HCT116 (cell line): Measurements from ENCODE around the gene ZSCAN1. TPM values are rescaled to one million over a fixed set of nuclear protein-coding genes. Genes with fewer than 3 reads are reported as not detected.

Source experiments
- ATAC-seq: fragments of 200-7000 bp; cut with Tn5 transposase; 2 replicates; pipeline ENCODE4 v1.9.1; 2020; ENCODE audit warnings: mild to moderate bottlenecking, moderate library complexity
- BruUV-seq: library from RNA; stranded (reverse); fragments of 400-500 nt; replicated peaks from 2 replicates; lab custom pipeline; 2021; lab: Mats Ljungman, UMichigan
- CTCF ChIA-PET: fragments of 300-600 bp; sonication (Branson Sonifier 250); formaldehyde crosslinking; loops from one replicate; lab custom pipeline; 2021; ENCODE audit warnings: antibody characterized with exemption; lab: Charles Lee
- POLR2A ChIA-PET: fragments of 300-600, 350-600 bp; sonication (Branson Sonifier 250); formaldehyde crosslinking; loops from one replicate; lab custom pipeline; 2021; ENCODE audit warnings: antibody characterized with exemption; lab: Charles Lee
- RAD21 ChIA-PET, 2 experiments: fragments of 300-600 bp; sonication (Branson Sonifier 250); formaldehyde crosslinking; loops; one replicate each; lab custom pipeline; 2023; ENCODE audit warnings: low total read pairs in 2 of 2; ENCODE audit not compliant: uncharacterized antibody in 2 of 2, unreplicated experiment in 2 of 2, low non-redundant PET in 1 of 2; lab: Charles Lee
- DNase-seq: peaks from one replicate; pipeline ENCODE4 v3.0.0-alpha.2; 2010; ENCODE audit warnings: low read depth, low spot score
- H2AFZ ChIP-seq: fragments of 200-600 bp; shearing (Covaris generic), sonication (generic); 2 replicates; pipeline ENCODE4 v1.6.1; 2017; ENCODE audit warnings: low read depth, mixed run types, mixed read lengths, antibody characterized with exemption, low read length; ENCODE audit not compliant: poor library complexity, severe bottlenecking
- H3K27ac ChIP-seq: 2 replicates; pipeline ENCODE4 v1.5.1; 2012; ENCODE audit warnings: low read depth, low read length
- H3K27me3 ChIP-seq: fragments of 200-600 bp; sonication (generic); 2 replicates; pipeline ENCODE4 v1.6.1; 2016; ENCODE audit warnings: mixed run types, low read length, mixed read lengths; ENCODE audit not compliant: insufficient read depth
- H3K36me3 ChIP-seq, 2 experiments: fragments of 200-500 bp in 1 of 2; fragments of 200-600 bp in 1 of 2; sonication (Bioruptor generic) in 1 of 2; sonication (generic) in 1 of 2; 2 replicates each; pipeline versions ENCODE4 v1.5.1 to v1.6.1; 2014 to 2016; ENCODE audit warnings: low read length in 2 of 2, inconsistent platforms in 1 of 2, mixed read lengths in 1 of 2, mixed run types in 1 of 2; ENCODE audit not compliant: insufficient read depth in 2 of 2, control insufficient read depth in 1 of 2
- H3K4me1 ChIP-seq, 2 experiments: fragments of 200-600 bp in 1 of 2; sonication (generic) in 1 of 2; 2 replicates each; pipeline versions ENCODE4 v1.5.1 to v1.6.1; 2012 to 2017; ENCODE audit warnings: low read length in 2 of 2, inconsistent platforms in 1 of 2, mild to moderate bottlenecking in 1 of 2, mixed read lengths in 1 of 2, mixed run types in 1 of 2, moderate library complexity in 1 of 2; ENCODE audit not compliant: insufficient read depth in 2 of 2, control insufficient read depth in 1 of 2
- H3K4me2 ChIP-seq: fragments of 200-600 bp; sonication (generic); 2 replicates; pipeline ENCODE4 v1.6.1; 2017; ENCODE audit warnings: mixed run types, low read length, mixed read lengths
- H3K4me3 ChIP-seq, 2 experiments: fragments of 200-600 bp in 1 of 2; sonication (generic) in 1 of 2; replicated peaks in 1 of 2; 2 replicates each; pipeline ENCODE4 v1.5.1; 2011 to 2016; ENCODE audit warnings: low read length in 2 of 2, control low read depth in 1 of 2, low read depth in 1 of 2, mild to moderate bottlenecking in 1 of 2, mixed read lengths in 1 of 2, mixed run types in 1 of 2
- H3K79me2 ChIP-seq: fragments of 200-600 bp; sonication (generic); 2 replicates; pipeline ENCODE4 v1.6.1; 2017; ENCODE audit warnings: mild to moderate bottlenecking, mixed run types, low read length, moderate library complexity, mixed read lengths; ENCODE audit not compliant: insufficient read depth
- H3K9ac ChIP-seq: fragments of 200-600 bp; sonication (generic); 2 replicates; pipeline ENCODE4 v1.6.1; 2016; ENCODE audit warnings: low read length, mixed read lengths
- H3K9me2 ChIP-seq: fragments of 200-600 bp; sonication (generic), shearing (Covaris generic); 2 replicates; pipeline ENCODE4 v1.6.1; 2017; ENCODE audit warnings: mixed run types, mild to moderate bottlenecking, moderate library complexity; ENCODE audit not compliant: insufficient read depth
- H3K9me3 ChIP-seq, 2 experiments: fragments of 200-500 bp in 1 of 2; fragments of 200-600 bp in 1 of 2; sonication (Bioruptor generic) in 1 of 2; sonication (generic) in 1 of 2; 2 replicates each; pipeline ENCODE4 v1.6.1; 2014 to 2017; ENCODE audit warnings: low read length in 2 of 2, mixed read lengths in 2 of 2, inconsistent platforms in 1 of 2, low read depth in 1 of 2, mild to moderate bottlenecking in 1 of 2, mixed run types in 1 of 2, moderate library complexity in 1 of 2; ENCODE audit not compliant: control insufficient read depth in 1 of 2, insufficient read depth in 1 of 2
- H4K20me1 ChIP-seq: fragments of 200-600 bp; sonication (generic), shearing (Covaris generic); 2 replicates; pipeline ENCODE4 v1.6.1; 2017; ENCODE audit warnings: mixed run types, mild to moderate bottlenecking, moderate library complexity; ENCODE audit not compliant: insufficient read depth
- CBX3 ChIP-seq: IDR thresholded peaks from 2 replicates; pipeline ENCODE4 v1.6.1; 2012; ENCODE audit warnings: low read depth
- CEBPB ChIP-seq: IDR thresholded peaks from 2 replicates; pipeline ENCODE4 v1.6.1; 2012; ENCODE audit warnings: low read depth
- ELF1 ChIP-seq: IDR thresholded peaks from 2 replicates; pipeline ENCODE4 v1.6.1; 2012; ENCODE audit warnings: low read depth, borderline replicate concordance
- EZH2 ChIP-seq: fragments of 200-600 bp; sonication (generic); IDR thresholded peaks from 2 replicates; pipeline ENCODE4 v1.6.1; 2017; ENCODE audit warnings: antibody characterized with exemption, mixed run types
- EZH2phosphoT487 ChIP-seq: fragments of 200-600 bp; IDR thresholded peaks from 2 replicates; pipeline ENCODE4 v1.6.1; 2018; ENCODE audit warnings: antibody characterized with exemption, borderline replicate concordance
- JUND ChIP-seq: IDR thresholded peaks from 2 replicates; pipeline ENCODE4 v1.6.1; 2012
- MAX ChIP-seq: IDR thresholded peaks from 2 replicates; pipeline ENCODE4 v1.6.1; 2012
- REST ChIP-seq: IDR thresholded peaks from 2 replicates; pipeline ENCODE4 v1.6.1; 2012; ENCODE audit warnings: low read depth
- SIN3A ChIP-seq: IDR thresholded peaks from 2 replicates; pipeline ENCODE4 v1.6.1; 2012; ENCODE audit warnings: low read depth
- SP1 ChIP-seq: IDR thresholded peaks from 2 replicates; pipeline ENCODE4 v1.6.1; 2012; ENCODE audit warnings: low read depth
- SRF ChIP-seq: IDR thresholded peaks from 2 replicates; pipeline ENCODE4 v1.6.1; 2012; ENCODE audit warnings: low read depth
- TCF7L2 ChIP-seq: IDR thresholded peaks from 2 replicates; pipeline ENCODE4 v1.7.0; 2011; ENCODE audit warnings: borderline replicate concordance, inconsistent platforms; ENCODE audit not compliant: insufficient read depth, insufficient read length; ENCODE audit errors: extremely low read depth
- ZBTB33 ChIP-seq: IDR thresholded peaks from 2 replicates; pipeline ENCODE4 v1.6.1; 2011; ENCODE audit warnings: mild to moderate bottlenecking, low read length, moderate library complexity; ENCODE audit not compliant: insufficient replicate concordance; ENCODE audit errors: extremely low read depth
- ZFX ChIP-seq: fragments of 450-650 bp; IDR thresholded peaks from 2 replicates; pipeline ENCODE4 v1.6.1; 2017
- intact Hi-C: fragments of 100-400 bp; cut with micrococcal nuclease; formaldehyde crosslinking; loops from 2 replicates; pipeline ENCODE4 v1.10.0; 2022
- total RNA-seq: library from RNA; stranded (reverse); gene quantifications from one replicate; pipeline ENCODE4 v1.2.1, GENCODE V29; 2021; ENCODE audit not compliant: unreplicated experiment

The ZSCAN1 gene
- total RNA-seq, 1 experiment from 2014 or later = not detected

GRCh38 chr19:58086825-58087710 is 53.2 kb downstream of the ZSCAN1 start:
- no peak overlapping the region for H3K9ac ChIP-seq
- ChIA-PET RAD21 (no interaction called here), CTCF (no interaction called here), POLR2A (no interaction called here)
- H2AFZ ChIP-seq = no peak overlapping the region
- no peak for TF ChIP-seq ELF1
- TF ChIP-seq SRF = no peak
- no peak for TF ChIP-seq CEBPB
- TF ChIP-seq EZH2phosphoT487 = no peak
- no peak for TF ChIP-seq TCF7L2
- TF ChIP-seq SP1 = no peak
- TF ChIP-seq ZFX = no peak
- no peak for TF ChIP-seq EZH2
- TF ChIP-seq JUND = no peak
- DNase-seq = no peak
- H3K4me1 ChIP-seq = no peaks in the 10 kb centered on the region
- intact Hi-C loops = no loop called here
- no peak overlapping the region for H3K27ac ChIP-seq
- no TSS peak for BruUV-seq
- no peaks in the 10 kb centered on the region for H3K79me2 ChIP-seq
- H3K9me3 ChIP-seq = peaks cover 9 to 16% of the 10 kb centered on the region in 2 experiments; a peak in 2 of 4 replicates
- no peaks in the 10 kb centered on the region for H3K27me3 ChIP-seq
- H3K36me3 ChIP-seq = no peaks in the 10 kb centered on the region
- H3K4me3 ChIP-seq = no peak overlapping the region
- no peak for ATAC-seq
- no peak overlapping the region for H3K4me2 ChIP-seq
- no peaks in the 10 kb centered on the region for H3K9me2 ChIP-seq
- no peaks in the 10 kb centered on the region for H4K20me1 ChIP-seq

- no peaks in the 10 kb centered on the region for H3K9me2 ChIP-seq
- POLR2A ChIA-PET = no interaction called here
- H3K4me1 ChIP-seq = no peaks in the 10 kb centered on the region
- H3K9ac ChIP-seq = no peak overlapping the region
- H3K4me3 ChIP-seq = no peak overlapping the region
- DNase-seq (no peak), ATAC-seq (no peak)
- CTCF ChIA-PET = no interaction called here
- no peak for TF ChIP-seq EZH2
- TF ChIP-seq CEBPB = no peak
- TF ChIP-seq CBX3 = no peak
- TF ChIP-seq SIN3A = no peak
- TF ChIP-seq ZBTB33 = no peak
- no peak for TF ChIP-seq MAX
- no peak for TF ChIP-seq REST
- H2AFZ ChIP-seq = no peak overlapping the region
- RAD21 ChIA-PET = no interaction called here
- no peaks in the 10 kb centered on the region for H3K79me2 ChIP-seq
- H3K27ac ChIP-seq = no peak overlapping the region
- no peaks in the 10 kb centered on the region for H3K27me3 ChIP-seq
- intact Hi-C loops = no loop called here
- BruUV-seq = no TSS peak
- no peak overlapping the region for H3K4me2 ChIP-seq
- no peaks in the 10 kb centered on the region for H3K36me3 ChIP-seq
- H3K9me3 ChIP-seq = peaks cover 9 to 16% of the 10 kb centered on the region in 2 experiments; a peak in 2 of 4 replicates
- H4K20me1 ChIP-seq = no peaks in the 10 kb centered on the region
Measured at GRCh38 chr19:58088521-58089052, 54.8 kb downstream of the ZSCAN1 start.
